Keratinocyte (primary cell): ENCODE data around the gene MYBPC2. TPM values are rescaled to one million over a fixed set of nuclear protein-coding genes. Genes with fewer than 3 reads are reported as not detected.

ENCODE experiments used
- DNase-seq: peaks from one replicate; pipeline ENCODE4 v3.0.0-alpha.2; 2011; ENCODE audit warnings: low read depth, missing footprints, low spot score
- FAIRE-seq: peaks from 2 replicates; lab custom pipeline; 2011; peaks lifted over from hg19 to GRCh38; lab: Jason Lieb, UNC
- H2AFZ ChIP-seq: 2 replicates; pipeline ENCODE4 v1.6.0; 2012; ENCODE audit warnings: low read length, control low read depth, inconsistent platforms; ENCODE audit not compliant: control insufficient read depth
- H3K27ac ChIP-seq: 2 replicates; pipeline ENCODE4 v1.5.1; 2011; ENCODE audit warnings: low read length; ENCODE audit not compliant: control insufficient read depth, insufficient read depth
- H3K27me3 ChIP-seq: 3 replicates; pipeline ENCODE4 v1.6.0; 2011; ENCODE audit warnings: low read length; ENCODE audit not compliant: control insufficient read depth, insufficient read depth; ENCODE audit errors: extremely low read depth
- H3K36me3 ChIP-seq, 2 experiments: 2 replicates in 1 of 2; 3 replicates in 1 of 2; pipeline ENCODE4 v1.5.1; 2011; ENCODE audit warnings: low read length in 2 of 2, mild to moderate bottlenecking in 1 of 2; ENCODE audit not compliant: control insufficient read depth in 2 of 2, insufficient read depth in 2 of 2; ENCODE audit errors: extremely low read depth in 1 of 2
- H3K4me1 ChIP-seq: 3 replicates; pipeline ENCODE4 v1.5.1; 2011; ENCODE audit warnings: low read length; ENCODE audit not compliant: control insufficient read depth, insufficient read depth; ENCODE audit errors: extremely low read depth
- H3K4me2 ChIP-seq: 3 replicates; pipeline ENCODE4 v1.6.0; 2011; ENCODE audit warnings: low read depth, low read length; ENCODE audit not compliant: control insufficient read depth, insufficient read depth; ENCODE audit errors: extremely low read depth
- H3K4me3 ChIP-seq, 3 experiments: fragments of 200-600 bp in 1 of 3; sonication (generic) in 1 of 3; 2 replicates in 2 of 3; 3 replicates in 1 of 3; pipeline ENCODE4 v1.5.1; 2011 to 2016; ENCODE audit warnings: low read length in 3 of 3, mild to moderate bottlenecking in 3 of 3, control low read depth in 2 of 3, inconsistent platforms in 1 of 3, low read depth in 1 of 3, mixed read lengths in 1 of 3, mixed run types in 1 of 3, moderate library complexity in 1 of 3; ENCODE audit not compliant: control insufficient read depth in 2 of 3, insufficient read depth in 2 of 3; ENCODE audit errors: extremely low read depth in 1 of 3
- H3K79me2 ChIP-seq: 2 replicates; pipeline ENCODE4 v1.6.0; 2012; ENCODE audit warnings: low read length; ENCODE audit not compliant: control insufficient read depth, insufficient read depth
- H3K9ac ChIP-seq: 3 replicates; pipeline ENCODE4 v1.6.0; 2011; ENCODE audit warnings: low read length; ENCODE audit not compliant: control insufficient read depth, insufficient read depth; ENCODE audit errors: extremely low read depth
- H3K9me1 ChIP-seq: 3 replicates; pipeline ENCODE4 v1.6.0; 2011; ENCODE audit warnings: low read length; ENCODE audit not compliant: control insufficient read depth, insufficient read depth; ENCODE audit errors: extremely low read depth
- H3K9me3 ChIP-seq: 2 replicates; pipeline ENCODE4 v1.5.1; 2012; ENCODE audit warnings: low read depth, low read length; ENCODE audit not compliant: control insufficient read depth
- H4K20me1 ChIP-seq: 3 replicates; pipeline ENCODE4 v1.6.0; 2011; ENCODE audit warnings: low read length; ENCODE audit not compliant: control insufficient read depth, insufficient read depth; ENCODE audit errors: extremely low read depth
- CTCF ChIP-seq, 3 experiments: IDR thresholded peaks in 1 of 3; conservative IDR thresholded peaks in 1 of 3; optimal IDR thresholded peaks in 1 of 3; 2 replicates in 2 of 3; 3 replicates in 1 of 3; pipeline versions ENCODE3 to v1.5.1; 2011; ENCODE audit warnings: low read length in 3 of 3, mild to moderate bottlenecking in 3 of 3, moderate library complexity in 2 of 3, control low read depth in 1 of 3, inconsistent platforms in 1 of 3; ENCODE audit not compliant: insufficient read depth in 2 of 3; ENCODE audit errors: extremely low read depth in 1 of 3
- EZH2 ChIP-seq: IDR thresholded peaks from one replicate; pipeline ENCODE4 v1.6.1; 2012; ENCODE audit warnings: inconsistent platforms, mild to moderate bottlenecking, low read length, moderate library complexity
- dilution Hi-C: fragments of 300-500 bp; cut with MboI; formaldehyde crosslinking; loops from one replicate; pipeline ENCODE4 v1.7.0; 2020; ENCODE audit warnings: low sequenced_read_pairs; ENCODE audit not compliant: extremely low pct_ligation_motif_present
- polyA plus RNA-seq, 5 experiments: library from polyadenylated mRNA; depleted of rRNA in 3 of 5; stranded (reverse) in 3 of 5; stranded (forward) in 1 of 5; unstranded in 1 of 5; fragments of >200 nt; gene quantifications; 1 replicate in 1 of 5; 2 replicates in 3 of 5; 3 replicates in 1 of 5; pipeline versions ENCODE4 v1.2.1 to v1.2.3, GENCODE V29; 2011 to 2012; ENCODE audit warnings: missing spikeins in 2 of 5, low read depth in 1 of 5, low replicate concordance in 1 of 5

MYBPC2 gene
- polyA plus RNA-seq, 1 donor (not counting 4 experiments of a cell fraction or from before 2014, with no cell fraction given), result not detected

DNA sequence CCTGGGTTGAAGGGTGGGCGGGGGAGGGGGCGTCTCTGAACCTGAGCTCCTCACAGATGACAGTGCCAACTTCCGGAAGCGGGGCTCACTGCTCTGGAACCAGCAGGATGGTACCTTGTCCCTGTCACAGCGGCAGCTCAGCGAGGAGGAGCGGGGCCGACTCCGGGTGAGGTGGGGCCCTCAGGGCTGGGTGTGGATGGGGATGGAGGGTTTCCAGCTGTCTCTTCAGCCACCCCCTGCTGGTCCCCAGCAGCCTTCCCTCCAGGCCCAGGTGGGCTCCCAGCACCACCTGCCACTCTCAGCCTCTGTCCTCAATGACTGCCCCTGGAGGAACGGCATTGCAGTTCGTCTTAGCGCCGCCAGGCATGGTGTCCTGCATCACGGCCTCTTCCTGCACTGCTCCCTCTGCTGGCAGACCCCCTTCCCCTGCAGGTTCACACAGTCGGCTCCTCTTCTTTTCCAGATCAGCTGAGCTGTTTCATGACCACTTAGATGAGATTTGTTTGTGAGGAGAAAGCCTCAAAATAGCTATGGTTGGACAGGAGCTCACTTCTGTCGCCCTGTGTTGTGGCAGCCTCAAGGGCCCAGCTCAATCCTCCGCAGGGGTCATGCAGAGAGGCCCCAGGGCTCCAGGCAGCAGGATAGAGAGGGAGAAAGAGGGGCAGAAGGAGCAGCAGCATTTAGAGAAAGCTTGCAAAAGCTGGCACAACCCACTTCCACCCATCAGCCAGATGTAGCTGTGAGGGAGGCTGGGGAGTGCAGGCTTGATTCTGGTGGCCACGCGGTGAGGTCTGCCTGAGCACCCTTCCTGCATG, 46.4 kb downstream of the MYBPC2 start:
- H4K20me1 ChIP-seq, result peaks cover 6% of the 10 kb centered on the region
- TF ChIP-seq EZH2 (no peak), CTCF (optimal IDR thresholded peaks at IDR 0.05 in 1 of 3, IDR thresholded peaks at IDR 0.05 in 1 of 3, conservative IDR thresholded peaks at IDR 0.05 in 1 of 3; ENCODE audit: extremely low read depth in 1 of 3, insufficient read depth in 2 of 3, low read length in 3 of 3) (peak; percentile 43 to 70 (median 55))

GRCh38 chr19:50479761-50480251, 47.1 kb downstream of the MYBPC2 start:
- Histone ChIP-seq H3K27me3 (no peaks in the 10 kb centered on the region), H3K79me2 (peaks cover 19% of the 10 kb centered on the region), H3K9ac (no peak overlapping the region), H3K9me1 (peaks cover 2% of the 10 kb centered on the region), H3K4me3 (no peak overlapping the region), H4K20me1 (peaks cover 6% of the 10 kb centered on the region), H3K4me1 (peaks cover 6% of the 10 kb centered on the region), H3K9me3 (no peaks in the 10 kb centered on the region), H3K27ac (no peak overlapping the region), H2AFZ (no peak overlapping the region), H3K4me2 (no peak overlapping the region), H3K36me3 (peaks cover 7 to 23% of the 10 kb centered on the region in 2 experiments)
- dilution Hi-C loops, result no loop called here
- no peak for FAIRE-seq
- no peak for DNase-seq
- TF ChIP-seq EZH2 (no peak), CTCF (optimal IDR thresholded peaks at IDR 0.05 in 1 of 3, IDR thresholded peaks at IDR 0.05 in 1 of 3, conservative IDR thresholded peaks at IDR 0.05 in 1 of 3; ENCODE audit: extremely low read depth in 1 of 3, insufficient read depth in 2 of 3, low read length in 3 of 3) (no peak)

More for the DNA sequence above, 46.4 kb downstream of the MYBPC2 start:
- dilution Hi-C loops, result no loop called here
- no peak overlapping the region for H3K4me3 ChIP-seq
- H3K4me2 ChIP-seq, result no peak overlapping the region
- peaks cover 2% of the 10 kb centered on the region for H3K9me1 ChIP-seq
- no peaks in the 10 kb centered on the region for H3K9me3 ChIP-seq
- no peak overlapping the region for H3K9ac ChIP-seq
- DNase-seq (no peak), FAIRE-seq (no peak)
- H3K36me3 ChIP-seq, result peaks cover 7 to 23% of the 10 kb centered on the region in 2 experiments
- H3K27ac ChIP-seq, result no peak overlapping the region
- no peak overlapping the region for H2AFZ ChIP-seq
- no peaks in the 10 kb centered on the region for H3K27me3 ChIP-seq
- H3K4me1 ChIP-seq, result peaks cover 6% of the 10 kb centered on the region
- H3K79me2 ChIP-seq, result peaks cover 19% of the 10 kb centered on the region
